Measurements from ENCODE around the gene PTRH2.

Gene PTRH2

DNA sequence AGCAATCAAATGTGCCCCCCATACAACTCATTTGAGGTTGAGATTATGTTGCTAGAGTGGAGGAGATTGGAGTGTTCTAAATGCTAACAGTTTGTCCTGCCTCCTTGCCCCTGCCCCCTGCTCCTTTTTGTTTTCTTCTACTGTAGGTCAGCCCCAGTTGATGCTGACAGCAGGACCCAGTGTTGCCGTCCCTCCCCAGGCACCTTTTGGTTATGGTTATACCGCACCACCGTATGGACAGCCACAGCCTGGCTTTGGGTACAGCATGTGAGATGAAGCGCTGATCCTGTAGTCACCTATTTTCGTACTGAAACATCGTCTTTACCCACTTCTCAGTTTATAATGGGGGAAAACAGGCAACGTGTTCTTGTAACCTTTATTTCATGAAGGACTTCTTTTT is 13.6 kb downstream of the PTRH2 start:
- peaks cover 39% of the 10 kb centered on the region for H3K79me2 ChIP-seq (ENCODE audit: insufficient read depth, low read length)
- H3K27me3 ChIP-seq (ENCODE audit: insufficient read depth, low read length), result no peaks in the 10 kb centered on the region
- no peak overlapping the region for H3K9ac ChIP-seq (ENCODE audit: low read length)
- no peak overlapping the region for H3K4me2 ChIP-seq (ENCODE audit: low read length)
- H3F3A ChIP-seq (ENCODE audit: insufficient read depth, low read length), result 0 out of 2 replicates have a peak, but pooled peaks cover 5% of the 10 kb centered on the region
- H3K27ac ChIP-seq (ENCODE audit: low read depth, low read length, poor library complexity, severe bottlenecking), result no peak overlapping the region
- no peak overlapping the region for H3K4me3 ChIP-seq (ENCODE audit: low read depth, low read length, poor library complexity, severe bottlenecking)
- no peak overlapping the region for H2AFZ ChIP-seq (ENCODE audit: low read length)
- H3K9me3 ChIP-seq (ENCODE audit: low read length), result no peaks in the 10 kb centered on the region
- no peaks in the 10 kb centered on the region for H3K4me1 ChIP-seq (ENCODE audit: insufficient read depth, low read length, severe bottlenecking)
- H4K20me1 ChIP-seq (ENCODE audit: insufficient read depth, low read length), result 0 out of 2 replicates have a peak, but pooled peaks cover 3% of the 10 kb centered on the region
- peaks cover 94% of the 10 kb centered on the region for H3K36me3 ChIP-seq (ENCODE audit: insufficient read depth, low read length)
- H3K9me2 ChIP-seq (ENCODE audit: low read depth, low read length), result no peaks in the 10 kb centered on the region
- no peak for TF ChIP-seq EZH2 (IDR thresholded peaks at IDR 0.05; ENCODE audit: borderline replicate concordance, low read length)

DNA sequence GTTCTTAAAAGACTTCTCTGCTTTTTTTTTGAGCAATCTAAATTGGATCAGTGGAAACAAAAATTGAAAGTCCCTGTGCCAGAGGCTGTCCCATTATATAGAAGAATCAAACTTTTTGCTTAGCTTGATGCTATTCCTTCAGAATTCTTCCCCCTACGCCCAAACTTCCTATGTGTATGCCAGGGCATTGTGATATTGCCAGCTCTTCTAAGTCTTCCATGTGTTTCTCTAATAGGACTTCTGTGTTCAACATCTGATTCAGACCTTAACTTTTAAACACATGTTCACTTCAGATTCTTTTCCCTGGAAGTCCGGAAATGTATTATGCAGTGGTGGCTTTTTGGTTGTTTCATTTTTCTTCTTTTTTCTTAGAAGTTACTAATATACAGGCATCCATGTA is 18.7 kb downstream of the PTRH2 start:
- Histone ChIP-seq H3K9me3 (ENCODE audit: low read length) (no peaks in the 10 kb centered on the region), H3K4me3 (ENCODE audit: low read depth, low read length, poor library complexity, severe bottlenecking) (no peak overlapping the region), H3K27ac (ENCODE audit: low read depth, low read length, poor library complexity, severe bottlenecking) (no peak overlapping the region), H3K4me2 (ENCODE audit: low read length) (no peak overlapping the region), H3K4me1 (ENCODE audit: insufficient read depth, low read length, severe bottlenecking) (no peaks in the 10 kb centered on the region), H3K9ac (ENCODE audit: low read length) (no peak overlapping the region), H3K79me2 (ENCODE audit: insufficient read depth, low read length) (no peaks in the 10 kb centered on the region), H3F3A (ENCODE audit: insufficient read depth, low read length) (0 out of 2 replicates have a peak, but pooled peaks cover 1% of the 10 kb centered on the region), H2AFZ (ENCODE audit: low read length) (no peak overlapping the region), H4K20me1 (ENCODE audit: insufficient read depth, low read length) (no peaks in the 10 kb centered on the region), H3K36me3 (ENCODE audit: insufficient read depth, low read length) (peaks cover 93% of the 10 kb centered on the region), H3K27me3 (ENCODE audit: insufficient read depth, low read length) (no peaks in the 10 kb centered on the region), H3K9me2 (ENCODE audit: low read depth, low read length) (no peaks in the 10 kb centered on the region)
- no peak for TF ChIP-seq EZH2 (IDR thresholded peaks at IDR 0.05; ENCODE audit: borderline replicate concordance, low read length)
- TF ChIP-seq, protein P1, sequence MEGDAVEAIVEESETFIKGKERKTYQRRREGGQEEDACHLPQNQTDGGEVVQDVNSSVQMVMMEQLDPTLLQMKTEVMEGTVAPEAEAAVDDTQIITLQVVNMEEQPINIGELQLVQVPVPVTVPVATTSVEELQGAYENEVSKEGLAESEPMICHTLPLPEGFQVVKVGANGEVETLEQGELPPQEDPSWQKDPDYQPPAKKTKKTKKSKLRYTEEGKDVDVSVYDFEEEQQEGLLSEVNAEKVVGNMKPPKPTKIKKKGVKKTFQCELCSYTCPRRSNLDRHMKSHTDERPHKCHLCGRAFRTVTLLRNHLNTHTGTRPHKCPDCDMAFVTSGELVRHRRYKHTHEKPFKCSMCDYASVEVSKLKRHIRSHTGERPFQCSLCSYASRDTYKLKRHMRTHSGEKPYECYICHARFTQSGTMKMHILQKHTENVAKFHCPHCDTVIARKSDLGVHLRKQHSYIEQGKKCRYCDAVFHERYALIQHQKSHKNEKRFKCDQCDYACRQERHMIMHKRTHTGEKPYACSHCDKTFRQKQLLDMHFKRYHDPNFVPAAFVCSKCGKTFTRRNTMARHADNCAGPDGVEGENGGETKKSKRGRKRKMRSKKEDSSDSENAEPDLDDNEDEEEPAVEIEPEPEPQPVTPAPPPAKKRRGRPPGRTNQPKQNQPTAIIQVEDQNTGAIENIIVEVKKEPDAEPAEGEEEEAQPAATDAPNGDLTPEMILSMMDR (IDR thresholded peaks at IDR 0.05; ENCODE audit: low read length), result no peak

DNA sequence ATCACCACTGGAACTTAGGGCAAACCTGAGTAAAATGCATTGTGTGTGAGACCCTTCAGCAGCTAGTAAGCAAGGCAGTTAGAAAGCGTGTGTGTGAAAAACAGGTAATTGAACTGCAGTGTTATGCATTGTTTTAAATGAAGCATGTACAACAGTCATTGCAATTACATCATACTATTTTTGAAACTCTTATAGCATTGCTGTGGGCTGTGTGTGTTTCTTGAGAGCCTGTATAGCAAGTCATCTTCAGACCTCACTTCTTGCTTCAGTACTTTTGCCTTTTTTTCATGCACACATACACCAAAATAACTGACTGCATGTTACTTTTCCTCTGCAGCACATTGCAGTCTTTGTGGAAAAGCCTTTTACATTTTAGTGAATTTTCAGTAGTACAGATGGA is 19.2 kb downstream of the PTRH2 start:
- H3K4me2 ChIP-seq (ENCODE audit: low read length), result no peak overlapping the region
- no peaks in the 10 kb centered on the region for H3F3A ChIP-seq (ENCODE audit: insufficient read depth, low read length)
- no peaks in the 10 kb centered on the region for H3K4me1 ChIP-seq (ENCODE audit: insufficient read depth, low read length, severe bottlenecking)
- no peak overlapping the region for H3K4me3 ChIP-seq (ENCODE audit: low read depth, low read length, poor library complexity, severe bottlenecking)
- H3K9ac ChIP-seq (ENCODE audit: low read length), result no peak overlapping the region
- H2AFZ ChIP-seq (ENCODE audit: low read length), result no peak overlapping the region
- H3K9me2 ChIP-seq (ENCODE audit: low read depth, low read length), result no peaks in the 10 kb centered on the region
- H3K79me2 ChIP-seq (ENCODE audit: insufficient read depth, low read length), result no peaks in the 10 kb centered on the region
- H3K27me3 ChIP-seq (ENCODE audit: insufficient read depth, low read length), result no peaks in the 10 kb centered on the region
- no peaks in the 10 kb centered on the region for H4K20me1 ChIP-seq (ENCODE audit: insufficient read depth, low read length)
- peaks cover 95% of the 10 kb centered on the region for H3K36me3 ChIP-seq (ENCODE audit: insufficient read depth, low read length)
- no peak for TF ChIP-seq EZH2 (IDR thresholded peaks at IDR 0.05; ENCODE audit: borderline replicate concordance, low read length)
- TF ChIP-seq, protein P1 (IDR thresholded peaks at IDR 0.05; ENCODE audit: low read length), result no peak
- no peak overlapping the region for H3K27ac ChIP-seq (ENCODE audit: low read depth, low read length, poor library complexity, severe bottlenecking)
- no peaks in the 10 kb centered on the region for H3K9me3 ChIP-seq (ENCODE audit: low read length)

DNA sequence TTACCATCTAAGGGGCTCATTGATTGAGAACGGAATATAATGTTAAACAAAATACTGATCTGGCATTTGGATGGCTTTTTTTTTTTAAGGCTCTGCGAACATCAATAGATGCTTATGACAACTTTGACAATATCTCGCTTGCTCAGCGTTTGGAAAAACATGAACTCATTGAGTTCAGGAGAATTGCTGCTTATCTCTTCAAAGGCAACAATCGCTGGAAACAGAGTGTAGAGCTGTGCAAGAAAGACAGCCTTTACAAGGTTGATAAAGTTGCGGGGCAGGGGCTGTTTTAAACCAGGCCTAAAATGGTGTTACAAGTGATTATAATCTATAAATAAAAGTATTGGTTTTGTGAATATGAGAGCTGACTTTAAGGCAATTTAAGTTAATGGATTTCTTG is 22.3 kb downstream of the PTRH2 start:
- Histone ChIP-seq H3K9me3 (ENCODE audit: low read length) (no peaks in the 10 kb centered on the region), H3K27me3 (ENCODE audit: insufficient read depth, low read length) (no peaks in the 10 kb centered on the region), H3F3A (ENCODE audit: insufficient read depth, low read length) (no peaks in the 10 kb centered on the region), H3K9ac (ENCODE audit: low read length) (no peak overlapping the region), H2AFZ (ENCODE audit: low read length) (no peak overlapping the region), H4K20me1 (ENCODE audit: insufficient read depth, low read length) (no peaks in the 10 kb centered on the region), H3K36me3 (ENCODE audit: insufficient read depth, low read length) (peaks cover 99% of the 10 kb centered on the region), H3K9me2 (ENCODE audit: low read depth, low read length) (no peaks in the 10 kb centered on the region), H3K27ac (ENCODE audit: low read depth, low read length, poor library complexity, severe bottlenecking) (no peak overlapping the region), H3K79me2 (ENCODE audit: insufficient read depth, low read length) (no peaks in the 10 kb centered on the region), H3K4me2 (ENCODE audit: low read length) (no peak overlapping the region), H3K4me1 (ENCODE audit: insufficient read depth, low read length, severe bottlenecking) (no peaks in the 10 kb centered on the region), H3K4me3 (ENCODE audit: low read depth, low read length, poor library complexity, severe bottlenecking) (no peak overlapping the region)
- TF ChIP-seq, protein P1 (IDR thresholded peaks at IDR 0.05; ENCODE audit: low read length), result no peak
- no peak for TF ChIP-seq EZH2 (IDR thresholded peaks at IDR 0.05; ENCODE audit: borderline replicate concordance, low read length)

All from OCI-LY1 (cell line).